DND-41 (cell line): ENCODE data around the gene ZNF530.

Experiments used
- ATAC-seq: fragments of 200-7000 bp; cut with Tn5 transposase; 3 replicates; pipeline ENCODE4 v1.9.1; 2021; ENCODE audit warnings: low read depth; ENCODE audit not compliant: insufficient read depth
- DNase-seq: peaks from one replicate; pipeline ENCODE4 v3.0.0-alpha.2; 2020
- H2AFZ ChIP-seq: 2 replicates; pipeline ENCODE4 v1.6.0; 2012; ENCODE audit warnings: low read depth, low read length
- H3K27ac ChIP-seq: 2 replicates; pipeline ENCODE4 v1.5.1; 2012; ENCODE audit warnings: low read length, inconsistent platforms
- H3K27me3 ChIP-seq: fragments of 200-600 bp; sonication (generic); 2 replicates; pipeline ENCODE4 v1.6.0; 2012; ENCODE audit warnings: low read length, mild to moderate bottlenecking, inconsistent platforms; ENCODE audit not compliant: insufficient read depth, poor library complexity
- H3K36me3 ChIP-seq: 2 replicates; pipeline ENCODE4 v1.5.1; 2012; ENCODE audit warnings: low read length, inconsistent platforms; ENCODE audit not compliant: insufficient read depth
- H3K4me1 ChIP-seq: 2 replicates; pipeline ENCODE4 v1.5.1; 2012; ENCODE audit warnings: mild to moderate bottlenecking, low read length; ENCODE audit not compliant: insufficient read depth
- H3K4me2 ChIP-seq: 2 replicates; pipeline ENCODE4 v1.6.0; 2012; ENCODE audit warnings: mild to moderate bottlenecking, moderate library complexity, low read length, inconsistent platforms; ENCODE audit not compliant: insufficient read depth
- H3K4me3 ChIP-seq, 2 experiments: fragments of 200-600 bp in 1 of 2; shearing (Covaris generic) in 1 of 2; 2 replicates each; pipeline ENCODE4 v1.5.1; 2012 to 2016; ENCODE audit warnings: inconsistent platforms in 2 of 2, low read length in 2 of 2, mild to moderate bottlenecking in 2 of 2, low read depth in 1 of 2, moderate library complexity in 1 of 2
- H3K79me2 ChIP-seq: 2 replicates; pipeline ENCODE4 v1.6.0; 2012; ENCODE audit warnings: low read length, inconsistent platforms; ENCODE audit not compliant: insufficient read depth
- H3K9ac ChIP-seq: 2 replicates; pipeline ENCODE4 v1.6.0; 2012; ENCODE audit warnings: low read depth, mild to moderate bottlenecking, inconsistent platforms, low read length, moderate library complexity
- H3K9me3 ChIP-seq: 2 replicates; pipeline ENCODE4 v1.5.1; 2012; ENCODE audit warnings: low read length, moderate library complexity, mild to moderate bottlenecking, inconsistent platforms; ENCODE audit not compliant: insufficient read depth, severe bottlenecking
- H4K20me1 ChIP-seq: 2 replicates; pipeline ENCODE4 v1.6.0; 2012; ENCODE audit warnings: low read length; ENCODE audit not compliant: insufficient read depth
- CTCF ChIP-seq: IDR thresholded peaks from 2 replicates; pipeline ENCODE4 v1.5.1; 2012; ENCODE audit warnings: borderline replicate concordance, low read length, moderate library complexity, mild to moderate bottlenecking; ENCODE audit not compliant: poor library complexity, severe bottlenecking; ENCODE audit errors: extremely low read depth
- EZH2 ChIP-seq: IDR thresholded peaks from 3 replicates; pipeline ENCODE4 v1.6.1; 2012; ENCODE audit warnings: borderline replicate concordance, low read depth, mild to moderate bottlenecking, moderate library complexity, low read length, inconsistent platforms; ENCODE audit not compliant: severe bottlenecking

ZNF530 gene

GRCh38 chr19:57599761-57600383, at the start of gene ZNF530:
TSS of gene ZNF530 (plus strand) at chr19:57599885. CDS start at chr19:57604346, 4,461 bp downstream.
- Histone ChIP-seq H2AFZ (peak within 1 kb of the TSS; percentile 85), H3K79me2 (peaks cover 48% of the 10 kb centered on the region), H3K36me3 (peaks cover 42% of the 10 kb centered on the region), H3K4me3 (peak within 1 kb of the TSS; percentile 36 to 87), H3K9me3 (peaks cover 24% of the 10 kb centered on the region), H3K4me1 (peaks cover 25% of the 10 kb centered on the region), H3K4me2 (peak within 1 kb of the TSS; percentile 94), H4K20me1 (no peaks in the 10 kb centered on the region), H3K27ac (peak within 1 kb of the TSS; percentile 70), H3K9ac (peak within 1 kb of the TSS; percentile 75), H3K27me3 (no peaks in the 10 kb centered on the region)
- TF ChIP-seq CTCF (no peak), EZH2 (no peak)
- DNase-seq (peak; percentile 90), ATAC-seq (peak; percentile 98)

GRCh38 chr19:57552432-57552831, 47.3 kb upstream of the ZNF530 start:
- no peak overlapping the region for H3K4me2 ChIP-seq
- no peak overlapping the region for H2AFZ ChIP-seq
- DNase-seq (no peak), ATAC-seq (no peak)
- TF ChIP-seq CTCF (no peak), EZH2 (no peak)
- no peak overlapping the region for H3K27ac ChIP-seq
- peaks cover 96% of the 10 kb centered on the region for H3K36me3 ChIP-seq
- peaks cover 15% of the 10 kb centered on the region for H3K79me2 ChIP-seq
- no peak overlapping the region for H3K9ac ChIP-seq
- H4K20me1 ChIP-seq, result no peaks in the 10 kb centered on the region
- no peaks in the 10 kb centered on the region for H3K27me3 ChIP-seq
- H3K4me3 ChIP-seq, result no peak overlapping the region
- H3K4me1 ChIP-seq, result no peaks in the 10 kb centered on the region
- H3K9me3 ChIP-seq, result peaks cover 22% of the 10 kb centered on the region

- ATAC-seq (no peak), DNase-seq (no peak)
- Histone ChIP-seq H3K36me3 (peaks cover 51% of the 10 kb centered on the region), H4K20me1 (peaks cover 2% of the 10 kb centered on the region; the same call in 1 of the 2 replicates), H3K9ac (no peak overlapping the region), H3K79me2 (peaks cover 43% of the 10 kb centered on the region), H3K4me1 (peaks cover 23% of the 10 kb centered on the region), H3K9me3 (peaks cover 22% of the 10 kb centered on the region), H3K27ac (no peak overlapping the region), H3K4me3 (peak overlapping the region in 1 of 2 experiments; percentile 96; a peak in 2 of 4 replicates), H3K27me3 (no peaks in the 10 kb centered on the region), H2AFZ (no peak overlapping the region), H3K4me2 (peak overlapping the region; percentile 93; the same call in 1 of the 2 replicates)
- TF ChIP-seq CTCF (no peak), EZH2 (no peak)
Measured at GRCh38 chr19:57557659-57558058, 42.0 kb upstream of the ZNF530 start.
